Peyer's patch (tissue), 4 donors: Measurements from ENCODE around the gene KIF6. TPM values are rescaled to one million over a fixed set of nuclear protein-coding genes. Genes with fewer than 3 reads are reported as not detected.

ENCODE experiments used
- DNase-seq, 3 donors: peaks; one replicate each; pipeline ENCODE4 v3.0.0-alpha.2; 2017 to 2019
- H3K27ac ChIP-seq, 4 donors: fragments of 200-600 bp; sonication (generic); one replicate each; pipeline ENCODE4 v1.5.1; 2016 to 2019
- H3K27me3 ChIP-seq, 2 donors: fragments of 200-600 bp; sonication (generic); one replicate each; pipeline ENCODE4 v1.5.1; 2019
- H3K36me3 ChIP-seq, 3 donors: fragments of 200-600 bp; sonication (generic); one replicate each; pipeline ENCODE4 v1.5.1; 2016 to 2019
- H3K4me1 ChIP-seq, 4 donors: fragments of 200-600 bp; sonication (generic); one replicate each; pipeline ENCODE4 v1.5.1; 2016 to 2019
- H3K4me3 ChIP-seq, 4 donors: fragments of 200-600 bp; sonication (generic); 1 replicate in 3 of 4; 2 replicates in 1 of 4; pipeline ENCODE4 v1.5.1; 2016 to 2019; ENCODE audit warnings: mild to moderate bottlenecking in 1 of 4
- H3K9me3 ChIP-seq, 4 donors: fragments of 200-600 bp; sonication (generic); one replicate each; pipeline ENCODE4 v1.5.1; 2016 to 2019; ENCODE audit warnings: mild to moderate bottlenecking in 1 of 4
- CTCF ChIP-seq, 6 experiments: fragments of 450-650 bp in 4 of 6; fragments of 200-600 bp in 2 of 6; sonication (generic) in 1 of 6; IDR thresholded peaks; one replicate each; pipeline ENCODE4 v1.5.1; 2017 to 2019; ENCODE audit warnings: antibody characterized with exemption in 6 of 6, mild to moderate bottlenecking in 3 of 6, moderate library complexity in 1 of 6
- POLR2A ChIP-seq, 2 donors: fragments of 450-650 bp; IDR thresholded peaks; one replicate each; pipeline ENCODE4 v1.5.1; 2017; ENCODE audit warnings: antibody characterized with exemption in 2 of 2, mild to moderate bottlenecking in 2 of 2, moderate library complexity in 2 of 2
- total RNA-seq, 4 donors: library from RNA; depleted of rRNA; stranded (reverse); fragments of >200 nt; gene quantifications; one replicate each; pipeline ENCODE4 v1.1.0, GENCODE V29; 2016

KIF6 gene
- total RNA-seq, 4 donors from 2014 or later: 0.83 TPM; not detected in 3

- no peaks in the 10 kb centered on the region for H3K27me3 ChIP-seq
- DNase-seq: no peak
- H3K4me1 ChIP-seq: no peaks in the 10 kb centered on the region
- no peaks in the 10 kb centered on the region for H3K9me3 ChIP-seq
- no peaks in the 10 kb centered on the region for H3K36me3 ChIP-seq
- TF ChIP-seq CTCF (IDR thresholded peaks at IDR 0.05) (no peak), POLR2A (IDR thresholded peaks at IDR 0.05) (no peak)
- H3K4me3 ChIP-seq: no peak overlapping the region
- no peak overlapping the region for H3K27ac ChIP-seq
Measured at GRCh38 chr6:39338397-39338796, 386.8 kb downstream of the KIF6 start.

GRCh38 chr6:39335780-39336545, 389.2 kb downstream of the KIF6 start:
- Histone ChIP-seq H3K4me1 (no peaks in the 10 kb centered on the region), H3K9me3 (no peaks in the 10 kb centered on the region), H3K27me3 (no peaks in the 10 kb centered on the region), H3K27ac (peak overlapping the region in 1 of 4 donors; percentile 25), H3K4me3 (no peak overlapping the region), H3K36me3 (no peaks in the 10 kb centered on the region)
- no peak for TF ChIP-seq CTCF (IDR thresholded peaks at IDR 0.05)
- TF ChIP-seq POLR2A (IDR thresholded peaks at IDR 0.05): no peak
- no peak for DNase-seq

- Histone ChIP-seq H3K27ac (no peak overlapping the region), H3K9me3 (no peaks in the 10 kb centered on the region), H3K4me1 (no peaks in the 10 kb centered on the region), H3K27me3 (no peaks in the 10 kb centered on the region), H3K36me3 (no peaks in the 10 kb centered on the region), H3K4me3 (no peak overlapping the region)
- DNase-seq: no peak
- TF ChIP-seq POLR2A (IDR thresholded peaks at IDR 0.05) (no peak), CTCF (IDR thresholded peaks at IDR 0.05) (no peak)
Measured at GRCh38 chr6:39333644-39334438, 391.4 kb downstream of the KIF6 start.

GRCh38 chr6:39330476-39330875, 394.7 kb downstream of the KIF6 start:
- Histone ChIP-seq H3K36me3 (no peaks in the 10 kb centered on the region), H3K4me3 (no peak overlapping the region), H3K27ac (no peak overlapping the region), H3K4me1 (no peaks in the 10 kb centered on the region), H3K27me3 (no peaks in the 10 kb centered on the region), H3K9me3 (no peaks in the 10 kb centered on the region)
- TF ChIP-seq CTCF (IDR thresholded peaks at IDR 0.05): no peak
- no peak for TF ChIP-seq POLR2A (IDR thresholded peaks at IDR 0.05)
- no peak for DNase-seq

GRCh38 chr6:39330057-39330456, 395.2 kb downstream of the KIF6 start:
- H3K27me3 ChIP-seq: no peaks in the 10 kb centered on the region
- H3K4me3 ChIP-seq: no peak overlapping the region
- no peaks in the 10 kb centered on the region for H3K9me3 ChIP-seq
- DNase-seq: no peak
- no peak for TF ChIP-seq POLR2A (IDR thresholded peaks at IDR 0.05)
- no peak for TF ChIP-seq CTCF (IDR thresholded peaks at IDR 0.05)
- H3K36me3 ChIP-seq: no peaks in the 10 kb centered on the region
- no peak overlapping the region for H3K27ac ChIP-seq
- H3K4me1 ChIP-seq: no peaks in the 10 kb centered on the region
